Measurements from ENCODE around the gene PUS1.

DNA sequence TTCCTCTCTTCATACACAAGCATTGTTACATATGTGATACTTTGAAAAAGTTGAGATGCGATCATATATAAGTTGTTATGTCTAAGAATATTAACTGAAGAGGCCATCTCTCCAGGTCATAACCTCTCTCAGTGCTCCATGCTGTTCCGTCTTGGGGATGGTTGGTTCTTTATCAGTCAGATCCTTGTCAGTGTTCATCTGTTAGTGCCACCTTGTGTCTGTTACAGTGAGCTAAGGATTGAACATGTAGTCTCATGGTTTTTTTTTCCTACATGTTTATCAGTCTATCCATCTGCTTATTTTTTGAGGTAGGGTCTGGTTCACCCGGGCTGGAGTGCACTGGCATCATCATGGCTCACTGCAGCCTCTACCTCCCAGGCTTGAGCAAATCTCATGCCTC, 51.2 kb downstream of the PUS1 start:
- TF ChIP-seq, protein P1, sequence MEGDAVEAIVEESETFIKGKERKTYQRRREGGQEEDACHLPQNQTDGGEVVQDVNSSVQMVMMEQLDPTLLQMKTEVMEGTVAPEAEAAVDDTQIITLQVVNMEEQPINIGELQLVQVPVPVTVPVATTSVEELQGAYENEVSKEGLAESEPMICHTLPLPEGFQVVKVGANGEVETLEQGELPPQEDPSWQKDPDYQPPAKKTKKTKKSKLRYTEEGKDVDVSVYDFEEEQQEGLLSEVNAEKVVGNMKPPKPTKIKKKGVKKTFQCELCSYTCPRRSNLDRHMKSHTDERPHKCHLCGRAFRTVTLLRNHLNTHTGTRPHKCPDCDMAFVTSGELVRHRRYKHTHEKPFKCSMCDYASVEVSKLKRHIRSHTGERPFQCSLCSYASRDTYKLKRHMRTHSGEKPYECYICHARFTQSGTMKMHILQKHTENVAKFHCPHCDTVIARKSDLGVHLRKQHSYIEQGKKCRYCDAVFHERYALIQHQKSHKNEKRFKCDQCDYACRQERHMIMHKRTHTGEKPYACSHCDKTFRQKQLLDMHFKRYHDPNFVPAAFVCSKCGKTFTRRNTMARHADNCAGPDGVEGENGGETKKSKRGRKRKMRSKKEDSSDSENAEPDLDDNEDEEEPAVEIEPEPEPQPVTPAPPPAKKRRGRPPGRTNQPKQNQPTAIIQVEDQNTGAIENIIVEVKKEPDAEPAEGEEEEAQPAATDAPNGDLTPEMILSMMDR (conservative IDR thresholded peaks at IDR 0.05) = no peak
- no peak for TF ChIP-seq ZFX (IDR thresholded peaks at IDR 0.05)

Data from C4-2B (cell line).